GM12878 (cell line): ENCODE measurements around the gene RAPH1. TPM values are rescaled to one million over a fixed set of nuclear protein-coding genes. Genes with fewer than 3 reads are reported as not detected.

Source experiments
- ATAC-seq: fragments of 200-7000 bp; cut with Tn5 transposase; 3 replicates; pipeline ENCODE4 v1.9.1; 2020; ENCODE audit warnings: mild to moderate bottlenecking, moderate library complexity
- BruUV-seq: library from RNA; stranded (reverse); fragments of 400-500 nt; replicated peaks from 2 replicates; lab custom pipeline; 2021; lab: Mats Ljungman, UMichigan
- CTCF ChIA-PET: fragments of 300-600 bp; sonication (Branson Sonifier 250); formaldehyde crosslinking; extraction: SDS; loops from one replicate; lab custom pipeline; 2021; ENCODE audit warnings: inconsistent platforms; lab: Yijun Ruan, JAX
- POLR2A ChIA-PET: fragments of 350-600 bp; formaldehyde crosslinking; extraction: SDS; loops from one replicate; lab custom pipeline; 2021; ENCODE audit warnings: inconsistent platforms; lab: Charles Lee
- RAD21 ChIA-PET: fragments of 300-600 bp; sonication (Branson Sonifier 250); formaldehyde crosslinking; loops from one replicate; lab custom pipeline; 2023; ENCODE audit warnings: antibody characterized with exemption; ENCODE audit not compliant: unreplicated experiment; lab: Charles Lee
- SMC1A ChIA-PET: fragments of 300-600 bp; sonication (Branson Sonifier 250); formaldehyde crosslinking; loops from one replicate; lab custom pipeline; 2023; ENCODE audit not compliant: unreplicated experiment, uncharacterized antibody; lab: Charles Lee
- DNase-seq: peaks from one replicate; pipeline ENCODE4 v3.0.0-alpha.2; 2011; ENCODE audit warnings: low read depth, low spot score
- FAIRE-seq: peaks from 3 replicates; lab custom pipeline; 2011; peaks lifted over from hg19 to GRCh38; lab: Jason Lieb, UNC
- H2AFZ ChIP-seq: 2 replicates; pipeline ENCODE4 v1.6.0; 2011; ENCODE audit warnings: low read depth, low read length, control low read depth; ENCODE audit not compliant: control insufficient read depth
- H3K27ac ChIP-seq: 2 replicates; pipeline ENCODE4 v1.5.1; 2011; ENCODE audit warnings: control low read depth; ENCODE audit not compliant: control insufficient read depth, insufficient read depth
- H3K27me3 ChIP-seq, 2 experiments: replicated peaks in 1 of 2; 2 replicates each; pipeline versions ENCODE4 v1.6.0 to v1.6.1; 2011; ENCODE audit warnings: low read length in 1 of 2; ENCODE audit not compliant: control insufficient read depth in 2 of 2, insufficient read depth in 2 of 2
- H3K36me3 ChIP-seq, 2 experiments: 2 replicates each; pipeline ENCODE4 v1.5.1; 2011; ENCODE audit warnings: low read length in 1 of 2; ENCODE audit not compliant: control insufficient read depth in 2 of 2, insufficient read depth in 2 of 2
- H3K4me1 ChIP-seq: 2 replicates; pipeline ENCODE4 v1.6.1; 2011; ENCODE audit warnings: mild to moderate bottlenecking, low read length, moderate library complexity, mixed read lengths; ENCODE audit not compliant: control insufficient read depth, insufficient read depth
- H3K4me2 ChIP-seq: 2 replicates; pipeline ENCODE4 v1.6.0; 2011; ENCODE audit warnings: control low read depth; ENCODE audit not compliant: control insufficient read depth, insufficient read depth
- H3K4me3 ChIP-seq: fragments of 200-600 bp; sonication (generic); 2 replicates; pipeline ENCODE4 v1.5.1; 2016
- H3K79me2 ChIP-seq: 2 replicates; pipeline ENCODE4 v1.6.0; 2011; ENCODE audit warnings: low read length; ENCODE audit not compliant: control insufficient read depth, insufficient read depth
- H3K9ac ChIP-seq: 2 replicates; pipeline ENCODE4 v1.8.0; 2011; ENCODE audit warnings: low read length, control low read depth, mixed read lengths; ENCODE audit not compliant: control insufficient read depth, insufficient read depth
- H3K9me3 ChIP-seq: replicated peaks from 3 replicates; pipeline ENCODE4 v1.5.1; 2011; ENCODE audit warnings: mild to moderate bottlenecking, low read length; ENCODE audit not compliant: control insufficient read depth, insufficient read depth
- H4K20me1 ChIP-seq: 2 replicates; pipeline ENCODE4 v1.6.0; 2011; ENCODE audit not compliant: control insufficient read depth, insufficient read depth
- EZH2 ChIP-seq: IDR thresholded peaks from 2 replicates; pipeline ENCODE4 v1.6.1; 2012; ENCODE audit warnings: low read depth, mild to moderate bottlenecking, control low read depth, inconsistent platforms, low read length, borderline replicate concordance; ENCODE audit not compliant: control insufficient read depth
- NBN ChIP-seq: fragments of 450-650 bp; IDR thresholded peaks from 2 replicates; pipeline ENCODE4 v1.6.1; 2016
- RCOR1 ChIP-seq: conservative IDR thresholded peaks from 2 replicates; pipeline ENCODE4 v1.6.1; 2012; ENCODE audit warnings: low read depth, low read length, improper control_type of control experiment
- STAT3 ChIP-seq: IDR thresholded peaks from 2 replicates; pipeline ENCODE4 v1.6.1; 2011; ENCODE audit warnings: low read depth, low read length, improper control_type of control experiment
- WGBS: methylation state at CpG from one replicate; pipeline ENCODE4 v1.1.6; 2016; ENCODE audit warnings: low lambda C conversion rate; ENCODE audit not compliant: insufficient replicate concordance, insufficient coverage; ENCODE audit errors: missing lambda C conversion rate; 5-methylcytosine and 5-hydroxymethylcytosine counted together
- in situ Hi-C: fragments of 300-500 bp; cut with MboI; formaldehyde crosslinking; loops from 9 replicates; pipeline ENCODE4 v1.14.3; 2018; ENCODE audit warnings: mixed read lengths
- intact Hi-C: fragments of 100-400 bp; cut with micrococcal nuclease; formaldehyde crosslinking; loops from one replicate; pipeline ENCODE4 v1.14.2; 2022; ENCODE audit not compliant: unreplicated experiment
- polyA plus RNA-seq, 11 experiments: library from polyadenylated mRNA; depleted of rRNA in 4 of 11; unstranded in 6 of 11; stranded (reverse) in 5 of 11; fragments of >200 nt; fragmentation: Nextera tagmentation in 4 of 11; fragmentation: Illumina TruSeq in 1 of 11; extraction: Ambion mirVana in 4 of 11; extraction: Trizol in 1 of 11; gene quantifications; 1 replicate in 1 of 11; 2 replicates in 10 of 11; pipeline versions ENCODE4 v1.2.1 to v1.2.3, GENCODE V29; 2011 to 2016; ENCODE audit warnings: inconsistent platforms in 2 of 11, missing spikeins in 2 of 11, low read depth in 1 of 11
- total RNA-seq, 4 experiments: library from RNA; depleted of rRNA in 3 of 4; stranded (reverse); fragments of >200 nt in 3 of 4; fragmentation: Illumina TruSeq in 1 of 4; extraction: Trizol in 1 of 4; gene quantifications; 2 replicates each; pipeline versions ENCODE4 v1.2.1 to v1.2.3, GENCODE V29; 2013 to 2021
- TF ChIP-seq, protein P1 (sequence below): IDR thresholded peaks from 2 replicates; pipeline ENCODE4 v1.6.1; 2012; ENCODE audit warnings: improper control_type of control experiment, low read depth, low read length; ENCODE audit not compliant: insufficient replicate concordance

Gene RAPH1
- total and polyA plus RNA-seq, 10 of the 15 experiments (the other 5 are each of a cell fraction or from before 2014, with no cell fraction given): 0.09 to 0.90 (median 0.21) TPM; not detected in 7

DNA sequence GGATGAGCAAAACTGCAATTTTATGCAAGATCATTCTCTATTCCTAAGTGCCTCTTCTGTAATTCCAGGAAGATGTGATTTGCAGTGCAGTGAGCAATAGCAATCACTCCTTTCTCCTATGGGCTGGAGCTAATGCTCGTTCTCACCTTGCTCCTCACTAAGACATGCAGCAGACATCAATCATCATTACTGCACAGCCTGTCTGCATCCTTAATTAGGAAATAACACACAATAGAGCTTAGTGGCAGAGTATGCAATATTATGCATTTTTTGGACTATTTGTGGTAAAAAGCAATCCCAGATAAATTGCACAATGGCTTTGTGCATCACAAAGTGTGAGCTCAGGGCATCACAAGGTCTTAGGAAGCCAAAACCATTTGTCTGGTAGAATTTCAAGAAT lies 32.6 kb upstream of the RAPH1 start:
- H3K4me2 ChIP-seq: no peak overlapping the region
- H3K9me3 ChIP-seq: no peaks in the 10 kb centered on the region
- peaks cover 2 to 7% of the 10 kb centered on the region in 2 experiments; a peak in 2 of 4 replicates for H3K27me3 ChIP-seq
- no peaks in the 10 kb centered on the region for H3K79me2 ChIP-seq
- TF ChIP-seq RCOR1 (no peak), STAT3 (no peak), EZH2 (no peak), NBN (no peak)
- TF ChIP-seq, protein P1, sequence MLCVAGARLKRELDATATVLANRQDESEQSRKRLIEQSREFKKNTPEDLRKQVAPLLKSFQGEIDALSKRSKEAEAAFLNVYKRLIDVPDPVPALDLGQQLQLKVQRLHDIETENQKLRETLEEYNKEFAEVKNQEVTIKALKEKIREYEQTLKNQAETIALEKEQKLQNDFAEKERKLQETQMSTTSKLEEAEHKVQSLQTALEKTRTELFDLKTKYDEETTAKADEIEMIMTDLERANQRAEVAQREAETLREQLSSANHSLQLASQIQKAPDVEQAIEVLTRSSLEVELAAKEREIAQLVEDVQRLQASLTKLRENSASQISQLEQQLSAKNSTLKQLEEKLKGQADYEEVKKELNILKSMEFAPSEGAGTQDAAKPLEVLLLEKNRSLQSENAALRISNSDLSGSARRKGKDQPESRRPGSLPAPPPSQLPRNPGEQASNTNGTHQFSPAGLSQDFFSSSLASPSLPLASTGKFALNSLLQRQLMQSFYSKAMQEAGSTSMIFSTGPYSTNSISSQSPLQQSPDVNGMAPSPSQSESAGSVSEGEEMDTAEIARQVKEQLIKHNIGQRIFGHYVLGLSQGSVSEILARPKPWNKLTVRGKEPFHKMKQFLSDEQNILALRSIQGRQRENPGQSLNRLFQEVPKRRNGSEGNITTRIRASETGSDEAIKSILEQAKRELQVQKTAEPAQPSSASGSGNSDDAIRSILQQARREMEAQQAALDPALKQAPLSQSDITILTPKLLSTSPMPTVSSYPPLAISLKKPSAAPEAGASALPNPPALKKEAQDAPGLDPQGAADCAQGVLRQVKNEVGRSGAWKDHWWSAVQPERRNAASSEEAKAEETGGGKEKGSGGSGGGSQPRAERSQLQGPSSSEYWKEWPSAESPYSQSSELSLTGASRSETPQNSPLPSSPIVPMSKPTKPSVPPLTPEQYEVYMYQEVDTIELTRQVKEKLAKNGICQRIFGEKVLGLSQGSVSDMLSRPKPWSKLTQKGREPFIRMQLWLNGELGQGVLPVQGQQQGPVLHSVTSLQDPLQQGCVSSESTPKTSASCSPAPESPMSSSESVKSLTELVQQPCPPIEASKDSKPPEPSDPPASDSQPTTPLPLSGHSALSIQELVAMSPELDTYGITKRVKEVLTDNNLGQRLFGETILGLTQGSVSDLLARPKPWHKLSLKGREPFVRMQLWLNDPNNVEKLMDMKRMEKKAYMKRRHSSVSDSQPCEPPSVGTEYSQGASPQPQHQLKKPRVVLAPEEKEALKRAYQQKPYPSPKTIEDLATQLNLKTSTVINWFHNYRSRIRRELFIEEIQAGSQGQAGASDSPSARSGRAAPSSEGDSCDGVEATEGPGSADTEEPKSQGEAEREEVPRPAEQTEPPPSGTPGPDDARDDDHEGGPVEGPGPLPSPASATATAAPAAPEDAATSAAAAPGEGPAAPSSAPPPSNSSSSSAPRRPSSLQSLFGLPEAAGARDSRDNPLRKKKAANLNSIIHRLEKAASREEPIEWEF: no peak
- no TSS peak for BruUV-seq
- CTCF ChIA-PET: interaction anchor here (1.2 kb wide), 1 partner anchor 8 kb away, joined by 3 read pairs; no protein-coding TSS in a partner anchor
- H2AFZ ChIP-seq: no peak overlapping the region
- WGBS: 81% methylated on average over 1 of the region's 1 CpG
- H3K27ac ChIP-seq: no peak overlapping the region
- FAIRE-seq (no peak), ATAC-seq (no peak), DNase-seq (no peak)
- SMC1A ChIA-PET: interaction anchor here (1.4 kb wide), 1 partner anchor 9 kb away, joined by 3 read pairs; no protein-coding TSS in a partner anchor
- no peak overlapping the region for H3K9ac ChIP-seq
- H4K20me1 ChIP-seq: no peaks in the 10 kb centered on the region
- no peak overlapping the region for H3K4me3 ChIP-seq
- H3K4me1 ChIP-seq: no peaks in the 10 kb centered on the region
- H3K36me3 ChIP-seq: no peaks in the 10 kb centered on the region
- intact Hi-C loops (no loop called here), in situ Hi-C loops (no loop called here)
- POLR2A ChIA-PET: no interaction called here
- RAD21 ChIA-PET: no interaction called here
